Stomach (tissue), 4 donors: ENCODE results near the gene BNIP3.

Experiments
- CTCF ChIP-seq, 7 experiments: fragments of 450-650 bp in 4 of 7; fragments of 200-600 bp in 3 of 7; sonication (generic) in 3 of 7; IDR thresholded peaks; one replicate each; pipeline ENCODE4 v1.5.1; 2016 to 2019; ENCODE audit warnings: antibody characterized with exemption in 7 of 7, control low read depth in 2 of 7, mild to moderate bottlenecking in 1 of 7
- EP300 ChIP-seq: sonication (generic); formaldehyde crosslinking; IDR thresholded peaks from one replicate; pipeline ENCODE4 v1.6.1; 2017; ENCODE audit warnings: antibody characterized with exemption
- POLR2A ChIP-seq, 4 donors: fragments of 450-650 bp; IDR thresholded peaks; one replicate each; pipeline ENCODE4 v1.6.1; 2016; ENCODE audit warnings: antibody characterized with exemption in 4 of 4, control low read depth in 2 of 4, mild to moderate bottlenecking in 1 of 4, moderate library complexity in 1 of 4
- POLR2AphosphoS5 ChIP-seq, 3 donors: sonication (generic); formaldehyde crosslinking; IDR thresholded peaks; one replicate each; pipeline ENCODE4 v1.6.1; 2016; ENCODE audit warnings: antibody characterized with exemption in 3 of 3

DNA sequence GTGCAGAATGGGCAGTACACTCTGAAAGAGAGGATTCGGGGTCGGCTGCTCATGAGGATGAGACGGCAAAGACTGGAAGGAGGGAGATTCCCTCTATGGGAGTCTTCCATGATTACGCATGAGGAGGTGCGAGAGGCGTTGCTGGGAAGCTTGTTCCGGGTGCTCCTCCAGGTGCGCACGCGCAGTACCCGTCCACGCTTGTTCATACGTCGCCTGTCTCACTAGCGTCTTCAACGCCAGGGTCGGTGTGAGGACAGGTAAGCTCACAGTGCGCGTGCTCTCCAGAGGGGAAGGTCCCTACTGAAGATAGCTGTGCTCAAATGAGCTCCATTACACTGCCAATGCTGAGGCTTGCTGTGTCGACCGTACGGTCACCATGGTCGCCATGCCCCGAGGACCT is 39.3 kb upstream of the BNIP3 start:
- no peak for TF ChIP-seq POLR2A (IDR thresholded peaks at IDR 0.05)
- TF ChIP-seq EP300: no peak
- TF ChIP-seq CTCF (IDR thresholded peaks at IDR 0.05): no peak
- TF ChIP-seq POLR2AphosphoS5 (IDR thresholded peaks at IDR 0.05): no peak
